Omental fat pad (tissue), 4 donors: ENCODE results near the gene CACNA1S. TPM values are rescaled to one million over a fixed set of nuclear protein-coding genes. Genes with fewer than 3 reads are reported as not detected.

ENCODE experiments used
- ATAC-seq: fragments of 150-250 bp; one replicate; pipeline ENCODE4 v1.9.1; 2016; ENCODE audit warnings: mild to moderate bottlenecking, moderate library complexity; ENCODE audit not compliant: low FRiP score
- DNase-seq: peaks from one replicate; pipeline ENCODE4 v3.0.0-alpha.2; 2019; ENCODE audit warnings: low spot score
- total RNA-seq, 4 donors: library from RNA; depleted of rRNA; stranded (reverse); fragments of >200 nt; gene quantifications; one replicate each; pipeline ENCODE4 v1.1.0, GENCODE V29; 2016
- TF ChIP-seq, protein P1 (sequence below), 3 donors: fragments of 450-650 bp; IDR thresholded peaks; one replicate each; pipeline ENCODE4 v1.5.1; 2016 to 2017; ENCODE audit warnings: antibody characterized with exemption in 3 of 3, mild to moderate bottlenecking in 3 of 3, moderate library complexity in 2 of 3

The CACNA1S gene
- total RNA-seq, 4 donors from 2014 or later, result not detected

DNA sequence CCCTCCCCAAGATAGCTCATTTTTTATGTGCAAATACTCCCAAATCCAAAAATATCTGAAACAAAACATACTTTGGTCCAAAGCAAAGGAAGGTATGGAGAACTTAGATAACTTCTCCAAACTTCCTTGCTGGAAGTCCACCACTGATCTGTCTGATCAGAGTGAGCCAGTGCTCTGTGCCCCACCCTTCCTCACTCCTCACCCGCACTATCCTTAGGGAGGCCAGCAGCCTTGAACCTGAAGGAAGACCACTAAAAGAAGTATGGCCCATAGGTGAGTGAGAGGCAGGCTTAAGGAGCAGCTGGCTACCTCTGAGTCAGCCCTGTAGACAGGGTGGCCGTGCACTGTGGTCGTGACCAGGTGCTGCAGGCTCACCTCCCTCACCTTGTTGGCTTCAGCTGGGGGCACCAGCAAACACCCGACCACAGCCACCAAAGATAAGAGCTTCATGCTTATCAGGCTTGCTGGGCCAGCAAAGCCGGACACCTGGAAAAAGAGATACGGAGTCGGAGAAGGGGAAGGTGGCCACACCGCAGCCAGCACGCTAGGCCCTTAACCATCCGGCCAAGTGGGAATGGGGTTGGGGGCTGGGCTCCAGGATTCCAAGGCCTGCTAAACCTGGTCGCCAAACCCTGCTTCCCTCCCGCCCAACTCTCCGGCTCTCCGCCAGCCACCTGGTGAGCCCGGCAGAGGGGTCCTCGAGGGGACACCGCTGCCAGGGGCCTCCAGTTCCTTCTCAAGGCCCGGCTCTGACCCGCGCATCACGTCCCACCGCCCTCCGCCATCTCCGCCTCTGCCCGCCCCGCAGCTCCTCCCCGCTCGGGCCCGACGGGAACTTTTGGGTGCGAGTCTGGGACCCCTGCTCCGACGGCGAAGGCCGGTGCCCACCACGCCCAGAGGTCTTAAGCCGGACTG is 41.5 kb upstream of the CACNA1S start:
- TF ChIP-seq, protein P1, sequence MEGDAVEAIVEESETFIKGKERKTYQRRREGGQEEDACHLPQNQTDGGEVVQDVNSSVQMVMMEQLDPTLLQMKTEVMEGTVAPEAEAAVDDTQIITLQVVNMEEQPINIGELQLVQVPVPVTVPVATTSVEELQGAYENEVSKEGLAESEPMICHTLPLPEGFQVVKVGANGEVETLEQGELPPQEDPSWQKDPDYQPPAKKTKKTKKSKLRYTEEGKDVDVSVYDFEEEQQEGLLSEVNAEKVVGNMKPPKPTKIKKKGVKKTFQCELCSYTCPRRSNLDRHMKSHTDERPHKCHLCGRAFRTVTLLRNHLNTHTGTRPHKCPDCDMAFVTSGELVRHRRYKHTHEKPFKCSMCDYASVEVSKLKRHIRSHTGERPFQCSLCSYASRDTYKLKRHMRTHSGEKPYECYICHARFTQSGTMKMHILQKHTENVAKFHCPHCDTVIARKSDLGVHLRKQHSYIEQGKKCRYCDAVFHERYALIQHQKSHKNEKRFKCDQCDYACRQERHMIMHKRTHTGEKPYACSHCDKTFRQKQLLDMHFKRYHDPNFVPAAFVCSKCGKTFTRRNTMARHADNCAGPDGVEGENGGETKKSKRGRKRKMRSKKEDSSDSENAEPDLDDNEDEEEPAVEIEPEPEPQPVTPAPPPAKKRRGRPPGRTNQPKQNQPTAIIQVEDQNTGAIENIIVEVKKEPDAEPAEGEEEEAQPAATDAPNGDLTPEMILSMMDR (IDR thresholded peaks at IDR 0.05), result no peak
- no peak for DNase-seq
- peak; percentile 80 for ATAC-seq

DNA sequence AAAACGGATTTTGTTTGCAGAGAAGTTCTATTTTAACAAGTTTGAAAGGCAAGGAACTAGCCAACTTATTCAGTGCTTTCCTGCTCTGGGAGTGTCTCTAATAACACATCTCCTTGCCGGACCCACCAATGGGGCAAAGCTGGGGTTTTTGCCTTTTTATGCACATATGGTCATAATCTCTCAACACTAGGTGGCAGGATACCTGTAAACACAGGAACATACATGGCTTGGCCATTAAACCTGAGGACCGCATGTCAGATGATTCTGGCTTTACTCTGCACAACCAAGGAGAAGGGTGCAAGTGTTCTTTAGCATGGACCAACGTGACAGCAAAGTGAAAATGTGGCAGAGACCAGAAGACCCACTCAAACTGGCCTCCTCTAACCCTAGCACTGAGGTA is 37.2 kb upstream of the CACNA1S start:
- ATAC-seq (no peak), DNase-seq (no peak)
- TF ChIP-seq, protein P1 (IDR thresholded peaks at IDR 0.05), result no peak

DNA sequence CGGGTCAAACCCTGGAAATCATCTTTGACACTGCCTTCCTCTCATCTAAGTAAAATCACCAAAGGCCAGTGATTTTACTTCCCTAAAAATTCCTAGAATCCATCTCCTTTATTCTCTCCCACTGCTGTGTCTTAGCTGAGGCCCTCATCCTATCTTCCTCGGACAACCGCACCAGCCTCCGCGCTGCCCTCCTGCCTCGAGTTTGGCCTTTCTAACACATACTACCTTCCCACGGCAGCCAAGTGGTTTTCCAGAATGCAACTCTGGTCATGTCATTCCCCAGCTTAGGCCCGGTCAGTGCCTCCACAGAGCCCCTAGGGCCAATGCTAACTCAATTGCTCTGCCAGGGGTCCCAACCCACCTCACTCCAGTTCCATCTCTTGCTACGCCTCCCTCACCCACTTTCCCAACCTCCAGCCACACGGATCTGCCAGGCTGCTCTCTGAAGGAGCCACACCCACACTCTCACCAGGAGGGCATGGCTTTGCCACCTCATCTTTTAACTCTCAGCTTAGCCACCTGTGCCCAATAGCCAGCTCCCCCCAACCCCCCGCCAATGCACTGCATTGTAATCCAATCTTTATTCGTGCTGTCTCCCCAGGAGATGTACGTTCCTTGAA is 35.3 kb upstream of the CACNA1S start:
- DNase-seq, result no peak
- no peak for ATAC-seq
- TF ChIP-seq, protein P1 (IDR thresholded peaks at IDR 0.05), result no peak

DNA sequence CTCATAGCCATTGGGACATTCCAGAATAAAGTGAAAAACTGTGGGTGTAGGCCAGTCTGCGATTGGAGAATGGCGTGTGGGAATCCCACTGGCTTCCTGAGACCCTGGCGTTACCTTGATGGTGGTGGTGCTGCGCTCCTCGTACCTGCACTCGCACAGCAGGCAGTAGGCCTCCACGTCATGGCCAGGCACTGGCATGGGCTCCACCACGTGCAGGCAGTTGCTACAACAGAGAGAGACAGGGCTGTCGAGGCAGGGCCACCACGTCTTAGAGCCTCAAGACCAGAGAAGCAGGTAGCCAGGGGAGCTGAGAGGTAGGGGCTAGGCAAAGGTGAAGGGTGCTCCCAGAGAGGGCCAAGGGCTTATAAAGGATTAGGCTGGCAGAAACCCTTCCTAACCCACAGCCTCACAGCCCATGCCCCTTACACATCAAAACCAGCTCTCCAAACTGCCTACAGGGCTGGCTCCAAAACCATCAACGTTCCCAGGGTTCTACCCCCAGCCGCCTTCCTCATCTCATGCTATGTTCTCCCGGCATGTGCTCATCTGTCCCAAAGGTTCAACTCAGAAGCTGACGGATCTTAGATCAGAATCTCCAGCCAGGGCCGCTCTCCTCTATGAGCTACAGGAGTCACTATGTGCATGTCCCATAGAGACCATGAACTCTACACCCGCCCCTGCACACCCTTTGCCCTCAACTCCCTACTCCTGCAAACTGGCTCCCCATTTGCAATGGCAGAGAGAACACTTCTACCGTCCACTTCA is 34.6 kb upstream of the CACNA1S start:
- no peak for DNase-seq
- TF ChIP-seq, protein P1 (IDR thresholded peaks at IDR 0.05), result no peak
- no peak for ATAC-seq

DNA sequence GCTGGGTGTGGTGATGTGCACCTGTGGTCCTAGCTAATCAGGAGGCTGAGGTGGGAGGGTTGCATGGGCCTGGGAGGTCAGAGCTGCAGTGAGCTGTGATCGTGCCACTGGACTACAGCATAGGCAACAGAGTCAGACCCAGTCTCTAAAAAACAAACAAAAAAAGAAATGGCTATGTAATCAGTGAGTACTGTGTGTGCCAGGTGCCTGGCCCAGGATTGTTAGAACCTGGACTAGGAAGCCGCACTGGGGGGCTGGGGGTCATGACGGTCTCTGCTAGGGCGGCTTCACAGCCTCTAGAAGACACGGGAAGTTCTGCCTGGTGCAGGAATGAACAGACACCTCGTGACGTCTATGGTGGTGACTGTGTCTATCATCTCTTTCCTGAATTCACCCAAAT is 33.6 kb upstream of the CACNA1S start:
- TF ChIP-seq, protein P1 (IDR thresholded peaks at IDR 0.05), result no peak
- ATAC-seq (no peak), DNase-seq (no peak)

DNA sequence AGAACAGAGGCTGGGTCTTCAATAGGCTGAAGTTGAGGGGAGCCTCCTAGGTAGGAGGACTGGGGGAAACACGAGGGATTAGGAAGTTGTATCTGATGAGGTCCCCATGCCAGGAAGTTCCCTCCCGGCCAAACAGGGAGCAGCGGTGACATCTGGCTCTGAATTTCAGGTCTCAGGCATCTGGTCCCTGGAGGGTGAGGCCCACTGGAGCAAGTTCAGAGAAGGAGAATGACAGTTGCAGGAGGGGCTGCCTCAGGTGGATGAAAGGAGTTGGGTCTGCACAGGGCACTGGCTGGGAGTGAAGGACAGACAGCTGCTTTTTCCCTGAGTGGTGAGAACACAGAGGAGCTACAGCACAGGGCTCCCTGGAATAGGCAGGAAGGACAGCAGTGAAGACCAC is 32.9 kb upstream of the CACNA1S start:
- no peak for DNase-seq
- TF ChIP-seq, protein P1 (IDR thresholded peaks at IDR 0.05), result no peak
- no peak for ATAC-seq
